ENCODE measurements around the gene CCDC80. TPM values are rescaled to one million over a fixed set of nuclear protein-coding genes. Genes with fewer than 3 reads are reported as not detected.

CCDC80 gene
- total RNA-seq, 1 experiment from 2014 or later: 26.2 TPM

- TF ChIP-seq, protein P1, sequence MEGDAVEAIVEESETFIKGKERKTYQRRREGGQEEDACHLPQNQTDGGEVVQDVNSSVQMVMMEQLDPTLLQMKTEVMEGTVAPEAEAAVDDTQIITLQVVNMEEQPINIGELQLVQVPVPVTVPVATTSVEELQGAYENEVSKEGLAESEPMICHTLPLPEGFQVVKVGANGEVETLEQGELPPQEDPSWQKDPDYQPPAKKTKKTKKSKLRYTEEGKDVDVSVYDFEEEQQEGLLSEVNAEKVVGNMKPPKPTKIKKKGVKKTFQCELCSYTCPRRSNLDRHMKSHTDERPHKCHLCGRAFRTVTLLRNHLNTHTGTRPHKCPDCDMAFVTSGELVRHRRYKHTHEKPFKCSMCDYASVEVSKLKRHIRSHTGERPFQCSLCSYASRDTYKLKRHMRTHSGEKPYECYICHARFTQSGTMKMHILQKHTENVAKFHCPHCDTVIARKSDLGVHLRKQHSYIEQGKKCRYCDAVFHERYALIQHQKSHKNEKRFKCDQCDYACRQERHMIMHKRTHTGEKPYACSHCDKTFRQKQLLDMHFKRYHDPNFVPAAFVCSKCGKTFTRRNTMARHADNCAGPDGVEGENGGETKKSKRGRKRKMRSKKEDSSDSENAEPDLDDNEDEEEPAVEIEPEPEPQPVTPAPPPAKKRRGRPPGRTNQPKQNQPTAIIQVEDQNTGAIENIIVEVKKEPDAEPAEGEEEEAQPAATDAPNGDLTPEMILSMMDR (IDR thresholded peaks at IDR 0.05; ENCODE audit: insufficient read depth in 1 of 2, low read depth in 1 of 2, low read length in 1 of 2, severe bottlenecking in 1 of 2, unreplicated experiment in 1 of 2): no peak
- Histone ChIP-seq H3K4me1 (peaks cover 5% of the 10 kb centered on the region; the same call in 1 of the 2 replicates), H3K4me3 (ENCODE audit: low read depth, low read length) (peak overlapping the region; percentile 92), H3K9me3 (no peaks in the 10 kb centered on the region), H3K36me3 (ENCODE audit: control insufficient read depth, insufficient read depth, low read length) (no peaks in the 10 kb centered on the region), H3K27me3 (replicated peaks; ENCODE audit: control insufficient read depth, insufficient read depth, low read length) (no peaks in the 10 kb centered on the region)
- H3K9me3 Mint-ChIP-seq (ENCODE audit: unreplicated experiment): no peaks in the 10 kb centered on the region
- ChIA-PET CTCF (no interaction called here), POLR2A (interaction anchor here (0.7 kb wide), 1 partner anchor 314 kb away, joined by 3 read pairs; no protein-coding TSS in a partner anchor)
- peak overlapping the region; percentile 97 for H3K27ac Mint-ChIP-seq (ENCODE audit: unreplicated experiment)
- no peak for DNase-seq
- H3K4me1 Mint-ChIP-seq (ENCODE audit: low read depth, unreplicated experiment): peaks cover 12% of the 10 kb centered on the region
- H3K27me3 Mint-ChIP-seq (ENCODE audit: insufficient read depth, unreplicated experiment): no peaks in the 10 kb centered on the region
- intact Hi-C loops (cut with micrococcal nuclease; ENCODE audit: unreplicated experiment): loop anchor here (5.0 kb wide), 1 partner anchor 432 kb away; the partner anchor contains the start of gene GTPBP8
- H3K36me3 Mint-ChIP-seq (ENCODE audit: insufficient read depth, unreplicated experiment): peaks cover 36% of the 10 kb centered on the region
- BruUV-seq (replicated peaks): no TSS peak
- peak overlapping the region; percentile 95 for H3K4me3 Mint-ChIP-seq (ENCODE audit: unreplicated experiment)
These were observed 80.6 kb downstream of the CCDC80 start for GRCh38 chr3:112560307-112560706.

DNA sequence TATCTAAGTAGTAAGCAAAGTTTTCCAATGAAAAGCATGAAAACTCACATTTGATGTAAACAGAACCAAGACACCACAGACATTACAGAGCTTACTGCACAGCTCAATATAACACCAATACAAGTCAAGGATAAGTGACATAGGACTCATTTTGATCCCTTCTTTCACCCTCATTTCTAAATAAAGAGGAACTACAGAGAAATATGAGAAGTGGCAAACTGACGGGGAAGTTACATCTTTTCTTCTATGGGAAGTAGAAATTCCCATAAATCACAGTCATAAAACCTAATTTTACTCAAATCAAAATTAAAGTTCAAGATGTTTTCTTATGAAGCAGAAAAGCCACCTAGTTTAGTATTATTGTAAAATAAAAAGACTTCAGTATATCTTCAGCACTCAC lies 83.0 kb downstream of the CCDC80 start:
- no peak overlapping the region for H3K4me3 Mint-ChIP-seq (ENCODE audit: unreplicated experiment)
- Histone ChIP-seq H3K4me1 (no peaks in the 10 kb centered on the region), H3K27me3 (replicated peaks; ENCODE audit: control insufficient read depth, insufficient read depth, low read length) (no peaks in the 10 kb centered on the region), H3K9me3 (no peaks in the 10 kb centered on the region), H3K36me3 (ENCODE audit: control insufficient read depth, insufficient read depth, low read length) (no peaks in the 10 kb centered on the region), H3K4me3 (ENCODE audit: low read depth, low read length) (no peak overlapping the region)
- H3K4me1 Mint-ChIP-seq (ENCODE audit: low read depth, unreplicated experiment): peaks cover 10% of the 10 kb centered on the region
- DNase-seq: no peak
- BruUV-seq (replicated peaks): no TSS peak
- no peak overlapping the region for H3K27ac Mint-ChIP-seq (ENCODE audit: unreplicated experiment)
- TF ChIP-seq, protein P1 (IDR thresholded peaks at IDR 0.05; ENCODE audit: insufficient read depth in 1 of 2, low read depth in 1 of 2, low read length in 1 of 2, severe bottlenecking in 1 of 2, unreplicated experiment in 1 of 2): no peak
- no peaks in the 10 kb centered on the region for H3K27me3 Mint-ChIP-seq (ENCODE audit: insufficient read depth, unreplicated experiment)
- H3K9me3 Mint-ChIP-seq (ENCODE audit: unreplicated experiment): no peaks in the 10 kb centered on the region
- ChIA-PET POLR2A (no interaction called here), CTCF (no interaction called here)
- intact Hi-C loops (cut with micrococcal nuclease; ENCODE audit: unreplicated experiment): no loop called here
- H3K36me3 Mint-ChIP-seq (ENCODE audit: insufficient read depth, unreplicated experiment): peaks cover 36% of the 10 kb centered on the region

DNA sequence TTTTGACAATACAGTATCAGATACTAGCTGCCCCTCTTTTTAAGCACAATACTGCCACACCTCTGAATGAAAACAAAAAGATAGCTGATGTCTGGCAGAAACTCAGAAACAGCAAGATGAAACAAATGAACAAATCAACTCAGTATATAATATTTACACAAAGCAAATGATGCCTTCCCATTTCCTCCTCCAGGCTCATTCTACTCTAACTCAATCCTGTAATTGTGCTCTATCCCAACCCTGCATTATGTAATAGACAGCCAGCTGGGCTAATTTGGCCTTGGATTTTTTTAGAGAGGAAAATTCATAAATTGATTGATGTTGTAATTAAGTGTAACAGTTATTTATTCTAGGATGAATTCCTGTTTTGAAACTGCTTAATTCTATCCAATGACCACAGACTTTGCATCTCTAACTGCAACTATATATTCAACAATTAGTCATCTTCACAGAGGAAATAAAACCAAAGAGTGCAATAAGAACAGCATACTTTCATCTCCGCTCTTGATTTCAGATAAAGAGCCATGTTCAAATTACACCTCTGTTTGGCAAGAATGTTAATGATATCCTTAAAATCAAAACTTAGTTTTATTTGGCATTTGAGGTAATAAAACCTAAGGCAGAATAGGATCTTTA lies 85.3 kb downstream of the CCDC80 start:
- Histone ChIP-seq H3K4me1 (peaks cover 4% of the 10 kb centered on the region; the same call in 1 of the 2 replicates), H3K27me3 (replicated peaks; ENCODE audit: control insufficient read depth, insufficient read depth, low read length) (no peaks in the 10 kb centered on the region), H3K9me3 (no peaks in the 10 kb centered on the region), H3K4me3 (ENCODE audit: low read depth, low read length) (no peak overlapping the region), H3K36me3 (ENCODE audit: control insufficient read depth, insufficient read depth, low read length) (no peaks in the 10 kb centered on the region)
- Mint-ChIP-seq H3K27me3 (ENCODE audit: insufficient read depth, unreplicated experiment) (no peaks in the 10 kb centered on the region), H3K36me3 (ENCODE audit: insufficient read depth, unreplicated experiment) (peaks cover 18% of the 10 kb centered on the region), H3K9me3 (ENCODE audit: unreplicated experiment) (no peaks in the 10 kb centered on the region), H3K4me3 (ENCODE audit: unreplicated experiment) (no peak overlapping the region), H3K27ac (ENCODE audit: unreplicated experiment) (no peak overlapping the region), H3K4me1 (ENCODE audit: low read depth, unreplicated experiment) (peaks cover 10% of the 10 kb centered on the region)
- intact Hi-C loops (cut with micrococcal nuclease; ENCODE audit: unreplicated experiment): no loop called here
- POLR2A ChIA-PET: no interaction called here
- BruUV-seq (replicated peaks): no TSS peak
- DNase-seq: no peak
- TF ChIP-seq, protein P1 (IDR thresholded peaks at IDR 0.05; ENCODE audit: insufficient read depth in 1 of 2, low read depth in 1 of 2, low read length in 1 of 2, severe bottlenecking in 1 of 2, unreplicated experiment in 1 of 2): no peak
- CTCF ChIA-PET: no interaction called here
